Central memory CD8-positive, alpha-beta T cell (primary cell): ENCODE measurements around the gene CD81.
"Not testable (repeated sequence)": the region's sequence is repeated elsewhere in the genome, so short reads cannot be mapped to it uniquely, and the experiment has no call there.

ENCODE experiments used
- ATAC-seq: fragments of 150-1000 bp; cut with Tn5 transposase; replicated peaks from 2 replicates; pipeline ENCODE4 v1.10.0; 2022; ENCODE audit warnings: mild to moderate bottlenecking, moderate FRiP score, moderate number of reproducible peaks; ENCODE audit not compliant: poor library complexity, severe bottlenecking; ENCODE audit errors: extremely low read depth
- DNase-seq, 2 donors: peaks; one replicate each; pipeline ENCODE4 v3.0.0; 2021; ENCODE audit warnings: low spot score in 2 of 2
- H3K27ac Mint-ChIP-seq: one replicate; pipeline ENCODE4 v1.8.0; 2022; ENCODE audit warnings: low read depth, mild to moderate bottlenecking, moderate library complexity, mixed read lengths
- H3K27me3 Mint-ChIP-seq: one replicate; pipeline ENCODE4 v1.8.0; 2022; ENCODE audit warnings: mixed read lengths
- H3K36me3 Mint-ChIP-seq: one replicate; pipeline ENCODE4 v1.8.0; 2022; ENCODE audit warnings: mild to moderate bottlenecking, moderate library complexity, mixed read lengths; ENCODE audit not compliant: insufficient read depth
- H3K4me1 Mint-ChIP-seq: one replicate; pipeline ENCODE4 v1.8.0; 2022; ENCODE audit warnings: mixed read lengths
- H3K4me3 Mint-ChIP-seq: one replicate; pipeline ENCODE4 v1.8.0; 2022; ENCODE audit warnings: mild to moderate bottlenecking, moderate library complexity, mixed read lengths
- H3K9me3 Mint-ChIP-seq: one replicate; pipeline ENCODE4 v1.8.0; 2022; ENCODE audit warnings: mixed read lengths

CD81 gene

GRCh38 chr11:2376751-2377451, at the start of gene CD81:
CD81 (plus strand) TSS chr11:2377310; CDS start chr11:2377550, 240 bp downstream.
- H3K4me3 Mint-ChIP-seq = peak within 1 kb of the TSS; percentile 87
- ATAC-seq (peak; percentile 66), DNase-seq (no peak)
- no peaks in the 10 kb centered on the region for H3K27me3 Mint-ChIP-seq
- H3K36me3 Mint-ChIP-seq = peaks cover 19% of the 10 kb centered on the region
- H3K4me1 Mint-ChIP-seq = peaks cover 33% of the 10 kb centered on the region
- H3K9me3 Mint-ChIP-seq = no peaks in the 10 kb centered on the region
- peak within 1 kb of the TSS; percentile 84 for H3K27ac Mint-ChIP-seq

- Mint-ChIP-seq H3K27me3 (peaks cover 60% of the 10 kb centered on the region), H3K4me3 (no peak overlapping the region)
These were observed 49.1 kb upstream of the CD81 start for GRCh38 chr11:2328021-2328420.

GRCh38 chr11:2328656-2329354, 48.3 kb upstream of the CD81 start:
- H3K4me1 Mint-ChIP-seq = no peaks in the 10 kb centered on the region

More at GRCh38 chr11:2328021-2328420, 49.1 kb upstream of the CD81 start:
- Mint-ChIP-seq H3K27ac (no peak overlapping the region), H3K4me1 (no peaks in the 10 kb centered on the region), H3K36me3 (peaks cover 5% of the 10 kb centered on the region), H3K9me3 (peaks cover 6% of the 10 kb centered on the region)
- ATAC-seq (no peak), DNase-seq (no peak)

GRCh38 chr11:2329551-2329950, 47.6 kb upstream of the CD81 start:
- no peak for DNase-seq
- peaks cover 5% of the 10 kb centered on the region for H3K36me3 Mint-ChIP-seq
- H3K4me3 Mint-ChIP-seq = no peak overlapping the region
- peaks cover 55% of the 10 kb centered on the region for H3K27me3 Mint-ChIP-seq
- H3K9me3 Mint-ChIP-seq = peaks cover 6% of the 10 kb centered on the region
- no peaks in the 10 kb centered on the region for H3K4me1 Mint-ChIP-seq
- ATAC-seq = no peak
- H3K27ac Mint-ChIP-seq = no peak overlapping the region

More at GRCh38 chr11:2328656-2329354, 48.3 kb upstream of the CD81 start:
- Mint-ChIP-seq H3K36me3 (peaks cover 5% of the 10 kb centered on the region), H3K27me3 (peaks cover 55% of the 10 kb centered on the region), H3K9me3 (peaks cover 6% of the 10 kb centered on the region), H3K27ac (no peak overlapping the region), H3K4me3 (no peak overlapping the region)
- no peak for ATAC-seq
- no peak for DNase-seq

- Mint-ChIP-seq H3K27ac (no peak overlapping the region), H3K27me3 (peaks cover 49% of the 10 kb centered on the region)
- DNase-seq = no peak
These were observed 46.4 kb upstream of the CD81 start for GRCh38 chr11:2330696-2331095.

GRCh38 chr11:2331404-2331803, 45.7 kb upstream of the CD81 start:
- no peak overlapping the region for H3K27ac Mint-ChIP-seq
- DNase-seq (no peak), ATAC-seq (no peak)
- H3K4me3 Mint-ChIP-seq = no peak overlapping the region
- H3K9me3 Mint-ChIP-seq = peaks cover 6% of the 10 kb centered on the region
- H3K27me3 Mint-ChIP-seq = peaks cover 49% of the 10 kb centered on the region
- peaks cover 5% of the 10 kb centered on the region for H3K36me3 Mint-ChIP-seq
- H3K4me1 Mint-ChIP-seq = no peaks in the 10 kb centered on the region

More at GRCh38 chr11:2330696-2331095, 46.4 kb upstream of the CD81 start:
- H3K36me3 Mint-ChIP-seq = peaks cover 5% of the 10 kb centered on the region
- no peak for ATAC-seq
- H3K4me3 Mint-ChIP-seq = no peak overlapping the region
- no peaks in the 10 kb centered on the region for H3K4me1 Mint-ChIP-seq
- H3K9me3 Mint-ChIP-seq = peaks cover 6% of the 10 kb centered on the region

GRCh38 chr11:2332569-2332968, 44.5 kb upstream of the CD81 start:
- not testable (repeated sequence) for H3K4me3 Mint-ChIP-seq, H3K36me3 Mint-ChIP-seq, H3K27ac Mint-ChIP-seq, ATAC-seq, H3K4me1 Mint-ChIP-seq, H3K9me3 Mint-ChIP-seq, DNase-seq
- peaks cover 61% of the 10 kb centered on the region for H3K27me3 Mint-ChIP-seq

GRCh38 chr11:2333486-2334205, 43.5 kb upstream of the CD81 start:
- not testable (repeated sequence) for ATAC-seq, H3K27ac Mint-ChIP-seq, DNase-seq, H3K4me3 Mint-ChIP-seq, H3K9me3 Mint-ChIP-seq, H3K36me3 Mint-ChIP-seq, H3K4me1 Mint-ChIP-seq
- peaks cover 54% of the 10 kb centered on the region for H3K27me3 Mint-ChIP-seq

- H3K36me3 Mint-ChIP-seq, DNase-seq, ATAC-seq, H3K27ac Mint-ChIP-seq, H3K9me3 Mint-ChIP-seq, H3K4me3 Mint-ChIP-seq, H3K4me1 Mint-ChIP-seq: not testable (repeated sequence)
- peaks cover 38% of the 10 kb centered on the region for H3K27me3 Mint-ChIP-seq
These were observed 41.8 kb upstream of the CD81 start for GRCh38 chr11:2335286-2335685.

GRCh38 chr11:2338760-2339159, 38.4 kb upstream of the CD81 start:
- not testable (repeated sequence) for DNase-seq

GRCh38 chr11:2342557-2342956, 34.6 kb upstream of the CD81 start:
- Mint-ChIP-seq H3K27me3 (peaks cover 3% of the 10 kb centered on the region), H3K36me3 (no peaks in the 10 kb centered on the region), H3K27ac (no peak overlapping the region), H3K9me3 (no peaks in the 10 kb centered on the region), H3K4me1 (peaks cover 6% of the 10 kb centered on the region), H3K4me3 (no peak overlapping the region)
- DNase-seq = no peak
- ATAC-seq = no peak

More at GRCh38 chr11:2338760-2339159, 38.4 kb upstream of the CD81 start:
- H3K4me1 Mint-ChIP-seq, ATAC-seq, H3K9me3 Mint-ChIP-seq, H3K27ac Mint-ChIP-seq, H3K4me3 Mint-ChIP-seq, H3K36me3 Mint-ChIP-seq: not testable (repeated sequence)
- H3K27me3 Mint-ChIP-seq = peaks cover 26% of the 10 kb centered on the region

- H3K27me3 Mint-ChIP-seq = no peaks in the 10 kb centered on the region
- no peak for DNase-seq
- ATAC-seq = no peak
- H3K9me3 Mint-ChIP-seq = no peaks in the 10 kb centered on the region
- H3K27ac Mint-ChIP-seq = no peak overlapping the region
- H3K36me3 Mint-ChIP-seq = no peaks in the 10 kb centered on the region
- peaks cover 6% of the 10 kb centered on the region for H3K4me1 Mint-ChIP-seq
- no peak overlapping the region for H3K4me3 Mint-ChIP-seq
These were observed 34.1 kb upstream of the CD81 start for GRCh38 chr11:2342981-2343380.
